T-helper 2 cell (primary cell): ENCODE measurements around the gene SEMA4D.

Experiments
- DNase-seq, 5 experiments: peaks; one replicate each; pipeline versions ENCODE4 v3.0.0 to v3.0.0-alpha.2; 2012 to 2022

SEMA4D gene

GRCh38 chr9:89384783-89385182, 113.1 kb downstream of the SEMA4D start:
- DNase-seq = no peak

DNA sequence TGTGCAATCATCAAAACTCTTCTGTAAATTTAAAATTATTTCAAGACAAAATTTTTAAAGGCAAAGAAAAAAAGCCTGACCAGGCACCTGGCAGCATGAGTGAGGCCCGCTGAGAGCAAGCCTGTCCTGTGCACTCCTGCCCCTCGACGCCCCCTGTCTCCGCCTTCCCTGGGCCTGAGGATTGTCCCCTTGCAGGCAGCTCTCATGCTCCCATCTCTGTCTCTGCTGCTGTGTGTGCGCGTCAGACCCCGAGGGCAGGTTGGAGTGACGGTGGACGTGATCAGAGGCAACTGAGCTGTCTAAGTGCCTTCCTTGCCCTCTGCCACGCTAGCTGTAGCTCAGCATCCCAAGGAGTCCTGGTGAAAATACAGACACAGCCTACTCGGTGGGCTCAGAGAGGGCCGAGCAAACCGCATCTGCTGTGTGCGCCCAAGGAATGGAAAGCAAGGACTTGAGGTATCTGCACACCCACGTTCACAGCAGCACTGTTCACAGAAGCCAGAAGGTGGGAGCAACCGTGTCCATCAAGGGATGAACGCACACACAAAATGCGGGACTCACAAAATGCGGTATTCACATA, 114.1 kb downstream of the SEMA4D start:
- no peak for DNase-seq

GRCh38 chr9:89383030-89383720, 114.7 kb downstream of the SEMA4D start:
- DNase-seq = no peak

GRCh38 chr9:89382026-89382986, 115.6 kb downstream of the SEMA4D start:
- peak in 1 of 5 experiments; percentile 61 for DNase-seq

GRCh38 chr9:89381308-89381609, 116.7 kb downstream of the SEMA4D start:
- DNase-seq = no peak

- no peak for DNase-seq
Observed at GRCh38 chr9:89380437-89381307, 117.2 kb downstream of the SEMA4D start.

DNA sequence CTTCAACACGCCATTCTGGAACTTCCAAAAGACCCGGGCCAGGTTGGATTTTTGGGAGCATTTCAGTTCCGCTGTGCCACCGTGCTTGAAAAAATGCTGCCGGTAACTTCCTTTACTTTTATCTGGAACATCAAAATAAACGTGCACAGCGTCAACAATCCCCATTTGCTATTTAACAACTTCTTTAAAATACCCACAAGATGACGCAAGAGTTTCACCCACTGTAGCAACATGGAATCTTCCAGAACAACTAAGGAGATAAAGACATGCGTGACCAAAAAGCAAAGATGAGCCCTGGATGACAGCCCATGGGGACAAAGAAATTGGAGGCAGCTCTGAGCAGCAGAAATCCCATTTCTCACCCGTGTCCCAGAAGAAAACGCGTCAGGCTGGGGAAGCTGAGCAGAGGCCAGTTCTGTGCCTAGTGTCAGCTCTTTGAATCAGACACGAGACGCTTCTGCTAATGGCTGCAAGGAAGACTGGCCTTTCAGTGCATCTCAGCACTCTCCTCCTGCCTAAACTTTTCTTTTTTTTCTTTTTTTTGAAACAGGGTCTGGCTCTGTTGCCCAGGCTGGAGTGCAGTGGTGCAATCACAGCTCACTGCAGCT, 118.3 kb downstream of the SEMA4D start:
- peak in 1 of 5 experiments; percentile 69 for DNase-seq

DNA sequence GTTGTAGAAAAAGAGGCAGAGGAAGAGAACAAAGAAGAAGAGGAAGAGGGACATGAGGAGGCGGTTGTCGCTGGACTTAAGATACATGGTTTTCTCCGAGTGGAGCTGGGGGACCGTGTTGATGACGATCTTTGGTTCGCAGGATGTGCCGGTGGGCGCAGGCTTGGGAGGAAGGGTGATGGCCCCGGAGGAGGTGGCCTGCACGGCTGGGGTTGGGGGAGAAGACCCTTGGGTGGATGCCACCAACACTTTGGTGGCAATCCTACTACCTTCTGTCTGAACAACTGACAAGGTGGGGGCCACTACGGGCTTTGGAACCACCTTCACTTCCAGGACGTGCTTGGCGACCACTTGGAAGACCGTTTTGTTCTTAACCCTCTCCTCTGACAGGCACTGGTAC, 118.9 kb downstream of the SEMA4D start:
- DNase-seq = no peak

GRCh38 chr9:89378541-89378940, 119.4 kb downstream of the SEMA4D start:
- no peak for DNase-seq

DNA sequence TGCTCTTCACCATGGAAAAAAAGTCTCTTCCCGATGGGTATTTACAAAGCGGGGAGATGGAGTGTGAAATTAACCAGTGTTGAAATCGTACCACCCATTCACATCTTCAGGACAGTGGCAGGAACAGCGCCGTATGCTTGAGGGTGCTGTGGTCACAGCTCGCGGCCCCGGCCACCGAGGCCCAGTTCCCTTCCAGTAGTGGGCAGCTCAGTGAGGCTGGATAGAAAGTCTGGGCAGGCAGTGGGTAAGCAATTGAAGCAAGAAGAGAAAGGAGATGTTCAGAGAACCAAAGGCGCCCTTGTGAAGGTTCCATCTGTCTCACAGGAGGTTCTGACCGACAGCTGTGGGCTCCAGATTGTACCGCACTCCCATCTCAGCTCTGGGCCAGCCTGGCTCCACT, 120.5 kb downstream of the SEMA4D start:
- no peak for DNase-seq

GRCh38 chr9:89376741-89377351, 121.1 kb downstream of the SEMA4D start:
- DNase-seq = no peak

DNA sequence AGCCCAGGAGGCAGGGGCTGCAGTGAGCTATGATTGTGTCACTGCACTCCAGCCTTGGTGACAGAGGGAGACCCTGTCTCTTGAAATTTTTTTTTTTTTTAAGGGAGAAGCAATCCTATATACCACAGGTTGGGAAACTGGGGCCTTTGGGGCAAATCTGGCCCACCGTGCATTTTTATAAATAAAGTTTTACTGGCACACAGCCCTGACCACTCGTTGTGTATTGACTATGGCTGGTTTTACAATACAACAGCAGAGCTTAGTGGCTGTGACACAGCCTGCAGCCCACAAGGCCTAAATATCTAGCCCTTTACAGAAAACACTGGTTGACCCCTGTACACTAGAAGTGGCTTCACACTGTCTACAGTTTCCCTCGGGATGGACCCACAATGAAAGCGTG, 121.6 kb downstream of the SEMA4D start:
- no peak for DNase-seq

DNA sequence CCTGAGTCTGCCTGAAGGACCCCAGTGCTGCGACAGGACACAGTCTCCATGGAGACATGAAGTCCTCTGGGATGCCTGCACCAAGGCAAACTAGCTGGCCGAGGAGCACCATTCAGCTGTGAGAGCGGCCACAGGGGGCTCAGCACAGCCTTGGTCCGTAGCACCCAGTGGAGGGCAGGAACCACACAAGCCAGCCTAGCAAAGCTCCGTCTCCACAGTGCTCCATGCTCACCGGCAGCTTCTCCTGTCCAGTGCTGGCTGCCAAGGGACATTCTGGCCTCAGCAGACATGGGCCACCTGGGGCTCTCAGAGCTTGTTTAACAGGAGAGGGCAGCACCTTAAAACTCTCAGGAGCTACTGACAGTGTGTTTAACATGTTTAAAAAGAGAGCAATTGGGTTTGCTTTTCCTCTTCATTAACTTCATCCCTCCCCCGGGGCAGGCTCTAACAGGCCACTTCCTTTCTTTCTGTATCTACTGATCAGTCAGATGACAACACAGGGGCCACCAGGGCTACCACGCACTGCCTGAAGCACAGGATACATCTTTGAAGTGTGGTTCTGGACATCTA, 122.6 kb downstream of the SEMA4D start:
- peak in 1 of 5 experiments; percentile 80 for DNase-seq

DNA sequence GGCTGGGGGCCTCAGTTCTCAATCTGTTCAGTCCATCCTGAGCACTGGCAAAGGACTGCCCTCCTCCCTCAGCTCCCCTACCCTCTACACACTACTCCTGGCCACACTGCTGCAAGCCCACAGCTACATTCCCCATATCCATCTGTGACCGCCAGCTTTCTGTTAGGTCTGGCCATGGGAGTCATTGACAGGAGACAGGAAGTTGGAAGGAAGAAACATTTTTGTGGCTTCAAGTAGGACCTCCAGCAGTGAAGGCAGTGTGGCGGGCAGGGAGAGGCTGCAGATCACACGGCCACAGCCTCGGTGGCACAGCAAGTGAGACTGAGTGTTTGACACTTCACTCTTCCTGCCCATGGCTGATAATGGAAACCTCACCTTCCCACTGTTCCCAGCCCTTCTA, 123.7 kb downstream of the SEMA4D start:
- DNase-seq = no peak

GRCh38 chr9:89372979-89373378, 124.9 kb downstream of the SEMA4D start:
- DNase-seq = no peak

- DNase-seq = peak in 3 of 5 experiments; percentile 40 to 84 (median 60)
Observed at GRCh38 chr9:89372230-89372816, 125.6 kb downstream of the SEMA4D start.

GRCh38 chr9:89371791-89372190, 126.1 kb downstream of the SEMA4D start:
- peak in 1 of 5 experiments; percentile 10 for DNase-seq

- no peak for DNase-seq
Observed at GRCh38 chr9:89370593-89370992, 127.3 kb downstream of the SEMA4D start.

- no peak for DNase-seq
Observed at GRCh38 chr9:89368978-89369377, 128.9 kb downstream of the SEMA4D start.

- DNase-seq = no peak
Observed at GRCh38 chr9:89368550-89368949, 129.4 kb downstream of the SEMA4D start.
